Inferior parietal cortex (tissue), 1 donor: ENCODE results near the gene IER3.
"Not testable (repeated sequence)": the region's sequence is repeated elsewhere in the genome, so short reads cannot be mapped to it uniquely, and the experiment has no call there.

Source experiments
- DNase-seq: peaks from one replicate; pipeline ENCODE4 v3.0.0-alpha.2; 2016; ENCODE audit errors: extremely low spot score

IER3 gene

GRCh38 chr6:30723843-30724741 lies 20.3 kb downstream of the IER3 start:
- DNase-seq, result not testable (repeated sequence)

GRCh38 chr6:30723159-30723842 lies 21.0 kb downstream of the IER3 start:
- DNase-seq, result not testable (repeated sequence)

DNA sequence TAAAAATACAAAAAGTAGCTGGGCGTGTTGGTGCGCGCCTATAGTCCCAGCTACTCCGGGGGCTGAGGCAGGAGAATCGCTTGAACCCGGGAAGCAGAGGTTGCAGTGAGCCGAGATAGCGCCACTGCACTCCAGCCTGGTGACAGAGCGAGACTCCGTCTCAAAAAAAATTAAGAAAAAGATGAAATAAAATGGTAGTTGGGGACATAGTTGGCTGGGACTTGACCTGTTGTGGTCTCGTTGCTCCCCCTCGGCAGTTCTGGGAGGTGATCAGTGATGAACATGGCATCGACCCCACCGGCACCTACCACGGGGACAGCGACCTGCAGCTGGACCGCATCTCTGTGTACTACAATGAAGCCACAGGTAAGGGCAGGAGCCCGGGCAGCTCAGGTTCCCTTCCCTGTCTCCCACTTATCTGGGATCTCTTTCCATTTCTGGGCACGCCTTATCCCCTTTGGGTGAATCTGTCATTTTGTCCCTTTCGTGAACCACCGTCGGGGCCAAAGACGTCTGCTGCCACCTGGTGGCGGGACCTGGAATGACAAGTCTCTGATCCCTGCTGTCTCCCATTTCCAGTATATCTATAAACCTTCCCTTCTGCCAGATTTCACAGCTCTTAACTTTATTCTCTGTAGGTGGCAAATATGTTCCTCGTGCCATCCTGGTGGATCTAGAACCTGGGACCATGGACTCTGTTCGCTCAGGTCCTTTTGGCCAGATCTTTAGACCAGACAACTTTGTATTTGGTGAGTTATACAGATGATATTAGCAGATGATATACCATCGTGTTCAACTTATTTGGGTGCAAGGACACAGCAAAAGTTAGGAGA lies 21.9 kb downstream of the IER3 start:
- peak; percentile 92 for DNase-seq

GRCh38 chr6:30722025-30722279 lies 22.4 kb downstream of the IER3 start:
- not testable (repeated sequence) for DNase-seq

DNA sequence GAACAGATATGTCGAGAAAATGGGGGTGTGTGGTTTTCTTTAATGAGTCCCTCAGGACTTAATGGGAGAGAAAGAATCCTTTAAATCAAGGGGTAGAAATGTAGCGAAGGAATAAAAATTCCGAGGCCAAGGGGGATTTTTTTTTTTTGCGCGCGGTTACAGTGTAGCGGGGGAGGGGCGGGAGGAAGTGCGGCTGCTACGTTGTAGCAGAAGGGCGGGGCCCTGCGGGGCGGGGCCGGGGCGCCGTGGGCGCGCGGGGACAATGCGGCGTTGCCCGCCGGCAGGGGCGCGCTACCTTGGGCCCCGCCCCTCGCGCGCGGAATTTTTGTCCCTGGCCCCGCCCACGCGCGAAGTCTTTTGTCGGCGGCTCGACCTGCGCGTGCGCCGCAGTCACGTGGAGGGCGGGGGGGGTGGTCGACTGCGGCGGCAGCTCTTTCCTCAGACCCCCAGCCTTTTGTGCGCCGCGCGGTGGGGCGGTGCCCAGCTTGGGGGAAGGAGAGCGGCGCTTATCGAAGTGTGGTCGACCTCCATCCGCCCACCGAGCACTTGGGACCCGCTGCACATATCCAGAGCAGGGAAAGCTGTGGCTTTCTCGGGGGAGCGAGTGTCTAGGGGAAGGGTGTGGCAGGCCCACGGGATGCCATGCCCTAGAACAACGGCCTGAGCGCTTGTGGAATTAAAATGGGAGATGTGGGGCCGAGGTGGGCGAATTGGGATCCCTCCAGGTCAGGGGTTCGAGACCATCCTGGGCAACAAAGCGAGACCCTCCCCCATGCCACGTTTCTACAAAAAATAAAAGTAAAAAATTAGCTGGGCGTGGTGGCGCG lies 22.9 kb downstream of the IER3 start:
- peak; percentile 82 for DNase-seq

DNA sequence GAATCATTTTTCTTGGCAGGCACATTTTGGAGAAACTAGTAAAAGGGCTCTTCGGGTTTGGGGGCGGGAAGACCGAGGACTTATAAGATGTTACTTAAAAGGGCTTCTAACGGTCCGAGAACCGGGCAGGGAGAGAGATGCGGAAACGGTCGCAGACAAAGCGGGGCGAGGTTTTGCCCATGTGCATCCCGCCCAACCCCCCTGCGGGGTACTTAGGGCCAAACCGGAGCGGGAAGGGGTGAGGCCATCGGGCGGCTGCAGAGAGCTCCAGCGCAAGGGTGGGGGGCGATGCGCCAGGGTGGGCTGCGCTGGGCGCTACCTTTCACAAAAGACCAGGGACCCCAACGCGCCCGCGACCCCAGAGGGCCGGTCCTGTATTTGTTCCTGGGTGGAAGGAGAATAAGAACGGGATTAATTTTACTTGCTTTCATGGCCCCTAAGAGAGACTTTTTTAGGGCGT lies 23.6 kb downstream of the IER3 start:
- peak; percentile 44 for DNase-seq

- DNase-seq, result peak; percentile 98
Measured at GRCh38 chr6:30719791-30720737, 24.3 kb downstream of the IER3 start, which contains the start of gene TUBB. TSS of gene TUBB (plus strand) at chr6:30720352. CDS start at chr6:30720507, 155 bp downstream.

GRCh38 chr6:30719356-30719755 lies 25.0 kb downstream of the IER3 start:
- DNase-seq, result no peak

GRCh38 chr6:30717845-30718720 lies 26.3 kb downstream of the IER3 start:
- not testable (repeated sequence) for DNase-seq

DNA sequence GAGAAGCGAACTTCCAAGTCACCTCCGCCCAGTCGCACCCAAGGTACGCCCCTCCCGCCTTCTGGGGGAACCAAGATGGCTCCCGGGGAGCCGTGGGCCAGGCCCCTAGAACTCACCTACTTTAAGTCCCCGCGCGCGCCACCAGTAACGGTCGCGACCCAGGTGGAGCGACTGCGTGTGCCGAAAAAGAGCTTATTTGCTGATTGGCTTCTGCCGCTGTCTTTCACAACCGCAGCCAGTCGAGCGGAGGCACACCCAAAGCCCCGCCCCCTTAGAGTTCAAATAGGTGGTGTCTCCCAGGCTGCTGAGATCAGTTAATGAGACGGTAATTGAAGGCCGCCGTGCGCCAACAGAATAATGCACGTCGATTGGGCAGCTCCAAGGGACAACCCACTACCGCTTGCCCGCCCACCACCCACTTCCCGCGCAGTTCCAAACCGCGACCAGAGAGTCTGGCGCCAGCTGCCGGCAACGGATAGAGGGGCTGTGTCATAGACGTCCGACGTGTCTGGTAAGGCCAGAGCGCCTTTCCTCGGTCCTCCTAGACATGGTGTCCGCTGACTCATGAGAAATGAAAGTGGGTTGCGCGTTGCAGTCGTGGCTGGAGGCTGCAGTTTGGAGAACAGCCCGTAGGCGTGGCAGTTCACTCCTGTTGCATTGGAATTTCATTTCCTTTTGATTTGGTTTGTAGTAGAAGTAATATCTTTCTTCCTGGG lies 27.1 kb downstream of the IER3 start, which contains the start of gene MDC1:
TSS of gene MDC1 (minus strand) at position 153 of the 716 bp plus-strand sequence. CDS start 2,106 bp downstream, outside the sequence.
- peak; percentile 98 for DNase-seq

GRCh38 chr6:30716879-30717128 lies 27.5 kb downstream of the IER3 start:
- no peak for DNase-seq

DNA sequence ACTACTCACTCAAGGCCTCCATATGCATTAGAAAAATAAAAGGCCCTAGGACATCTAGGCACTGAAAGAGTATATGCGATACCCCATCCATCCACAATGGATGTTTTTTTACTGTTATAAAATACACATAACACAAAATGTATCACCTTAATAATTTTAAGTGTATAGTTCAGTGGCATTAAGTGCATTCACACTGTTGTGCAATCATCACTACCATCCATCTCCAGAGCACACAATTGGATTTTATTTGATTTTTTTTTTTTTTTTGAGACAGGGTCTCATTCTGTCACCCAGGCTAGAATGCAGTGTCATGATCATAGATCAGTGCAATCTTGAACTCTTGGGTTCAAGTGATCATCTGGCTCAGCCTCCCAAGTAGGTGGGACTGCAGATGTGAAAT lies 30.1 kb downstream of the IER3 start:
- no peak for DNase-seq

- DNase-seq, result no peak
Measured at GRCh38 chr6:30712441-30712945, 31.9 kb downstream of the IER3 start.

DNA sequence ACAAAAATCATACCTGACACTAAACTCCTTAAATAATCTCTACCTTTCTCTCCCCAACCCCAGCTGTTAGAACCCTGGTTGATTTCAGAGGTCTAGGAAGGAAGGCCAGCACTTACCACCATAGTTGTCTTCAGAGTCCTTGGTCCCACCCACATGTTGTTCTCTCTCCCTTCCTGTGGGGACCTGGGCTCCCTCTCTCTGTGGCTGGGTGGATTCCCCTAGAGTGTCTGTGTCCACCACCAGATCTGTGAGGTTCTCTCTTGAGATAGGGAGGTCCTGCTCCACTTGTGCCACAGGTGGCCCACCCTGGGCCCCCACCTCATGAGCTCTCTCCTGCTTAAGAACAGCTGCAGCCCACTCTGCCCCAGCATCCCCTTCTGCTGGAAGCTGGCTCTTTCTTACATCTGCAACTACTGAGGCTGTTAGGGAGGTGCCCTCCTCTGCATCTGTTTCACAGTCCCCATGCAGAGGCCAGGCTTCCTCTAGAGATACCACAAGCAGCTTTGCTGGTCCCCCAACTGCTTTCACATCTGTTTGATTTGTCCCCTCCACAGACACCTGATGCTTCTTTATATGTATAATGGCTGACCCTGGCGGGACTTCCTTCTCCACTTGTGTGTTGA lies 32.5 kb downstream of the IER3 start:
- no peak for DNase-seq

DNA sequence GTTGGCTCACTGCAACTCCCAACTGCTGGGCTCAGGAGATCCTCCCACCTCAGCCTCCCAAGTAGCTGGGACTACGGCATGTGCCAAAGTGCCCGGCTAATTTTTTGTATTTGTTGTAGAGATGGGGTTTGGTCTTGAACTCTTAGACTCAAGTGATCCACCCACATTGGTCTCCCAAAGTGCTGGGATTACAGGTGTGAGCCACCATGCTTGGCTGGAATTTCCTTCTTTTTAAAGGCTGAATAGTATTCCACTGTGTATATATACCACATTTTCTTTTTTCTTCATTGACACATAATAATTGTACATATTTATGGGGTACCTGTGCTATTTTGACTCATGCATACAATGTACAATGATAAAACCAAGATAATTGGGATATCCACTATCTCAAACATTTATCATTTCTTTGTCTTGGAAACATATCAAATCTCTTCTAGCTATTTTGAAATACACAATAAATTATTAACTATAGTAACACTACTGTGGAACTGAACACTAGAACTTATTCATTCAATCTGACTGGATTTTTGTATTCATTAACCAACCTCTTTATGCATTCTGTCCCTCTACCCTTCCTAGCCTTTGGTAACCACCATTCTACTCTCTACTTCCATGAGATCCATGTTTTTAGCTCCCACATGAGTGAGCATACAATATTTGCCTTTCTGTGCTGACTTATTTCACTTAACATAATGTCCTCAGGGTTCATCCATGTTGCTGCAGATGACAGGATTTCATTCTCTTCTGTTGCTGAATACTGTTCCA lies 35.1 kb downstream of the IER3 start:
- DNase-seq, result no peak

DNA sequence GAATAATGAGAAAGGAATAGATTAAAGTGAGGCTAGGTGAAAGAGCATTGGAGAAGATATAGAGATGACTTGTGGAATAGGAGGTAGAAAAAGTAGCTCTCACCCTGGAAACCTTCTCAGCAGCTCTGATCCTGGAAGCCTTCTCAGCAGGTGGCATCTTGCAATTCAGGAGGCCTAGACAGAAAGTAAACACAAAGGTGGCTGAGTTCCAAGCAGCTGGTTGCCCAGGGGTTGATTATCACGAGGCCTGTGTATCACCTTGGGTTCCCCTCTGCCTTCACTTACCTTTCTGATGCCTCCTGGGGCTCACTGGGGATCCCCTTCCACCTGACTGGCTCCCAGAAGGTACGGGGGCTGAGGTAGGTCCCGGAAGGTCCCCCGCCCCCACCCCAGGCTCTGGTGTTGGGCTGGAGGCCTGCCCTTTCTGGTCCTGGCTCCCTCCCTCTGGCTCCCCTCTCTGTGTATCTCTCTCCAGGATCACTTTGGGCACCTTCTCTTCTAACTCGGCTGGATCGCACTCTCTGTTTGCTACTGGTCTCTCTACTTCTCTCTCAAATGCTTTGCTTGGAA lies 37.0 kb downstream of the IER3 start:
- no peak for DNase-seq

GRCh38 chr6:30705620-30706019 lies 38.7 kb downstream of the IER3 start:
- DNase-seq, result no peak
